GM23338 (cell line): ENCODE data around the gene CARD16. TPM values are rescaled to one million over a fixed set of nuclear protein-coding genes. Genes with fewer than 3 reads are reported as not detected.
A peak's percentile ranks its signal among the peaks of the same experiment; 100 is the strongest.

Experiments
- ATAC-seq: fragments of 200-7000 bp; cut with Tn5 transposase; 3 replicates; pipeline ENCODE4 v1.9.1; 2020
- DNase-seq: peaks from one replicate; pipeline ENCODE4 v3.0.0-alpha.2; 2015; ENCODE audit warnings: low spot score
- H2AFZ ChIP-seq: fragments of 200-600 bp; sonication (generic); 2 replicates; pipeline ENCODE4 v1.8.0; 2016; ENCODE audit warnings: antibody characterized with exemption, mild to moderate bottlenecking, moderate library complexity
- H3F3A ChIP-seq: fragments of 200-600 bp; sonication (generic); replicated peaks from 2 replicates; pipeline ENCODE4 v1.8.0; 2017; ENCODE audit warnings: antibody characterized with exemption, mixed run types, low read depth
- H3K27ac ChIP-seq: fragments of 200-600 bp; sonication (generic); 2 replicates; pipeline ENCODE4 v1.6.1; 2016; ENCODE audit warnings: low read depth
- H3K27me3 ChIP-seq: fragments of 200-600 bp; sonication (generic); 2 replicates; pipeline ENCODE4 v1.8.0; 2016; ENCODE audit warnings: mild to moderate bottlenecking, mixed run types, moderate library complexity; ENCODE audit not compliant: insufficient read depth
- H3K36me3 ChIP-seq: fragments of 200-600 bp; sonication (generic); 2 replicates; pipeline ENCODE4 v1.8.0; 2016; ENCODE audit warnings: mild to moderate bottlenecking; ENCODE audit not compliant: insufficient read depth
- H3K4me1 ChIP-seq: fragments of 200-600 bp; sonication (generic); 2 replicates; pipeline ENCODE4 v1.8.0; 2016; ENCODE audit warnings: mild to moderate bottlenecking, moderate library complexity; ENCODE audit not compliant: insufficient read depth
- H3K4me2 ChIP-seq: fragments of 200-600 bp; sonication (generic); 2 replicates; pipeline ENCODE4 v1.7.1; 2017; ENCODE audit warnings: mixed run types
- H3K4me3 ChIP-seq: fragments of 200-600 bp; sonication (generic); 2 replicates; pipeline ENCODE4 v1.6.1; 2016; ENCODE audit warnings: mixed run types
- H3K79me2 ChIP-seq: fragments of 200-600 bp; sonication (generic); replicated peaks from 2 replicates; pipeline ENCODE4 v1.8.0; 2017; ENCODE audit warnings: mild to moderate bottlenecking; ENCODE audit not compliant: insufficient read depth
- H3K9me2 ChIP-seq: fragments of 200-600 bp; sonication (generic); 2 replicates; pipeline ENCODE4 v1.8.0; 2017; ENCODE audit not compliant: insufficient read depth
- H4K20me1 ChIP-seq: fragments of 200-600 bp; sonication (generic); replicated peaks from 2 replicates; pipeline ENCODE4 v1.8.0; 2017; ENCODE audit warnings: mild to moderate bottlenecking; ENCODE audit not compliant: insufficient read depth
- H3K27ac Mint-ChIP-seq: 2 replicates; pipeline ENCODE4 v1.8.0; 2020; ENCODE audit warnings: inconsistent platforms, mild to moderate bottlenecking, moderate library complexity, mixed read lengths
- H3K27me3 Mint-ChIP-seq: 3 replicates; pipeline ENCODE4 v1.8.0; 2022; ENCODE audit warnings: low read depth, mild to moderate bottlenecking, moderate library complexity, mixed read lengths, inconsistent platforms; ENCODE audit not compliant: insufficient read depth, poor library complexity
- H3K36me3 Mint-ChIP-seq: 3 replicates; pipeline ENCODE4 v1.8.0; 2021; ENCODE audit warnings: low read depth, mild to moderate bottlenecking, inconsistent platforms, moderate library complexity, mixed read lengths
- H3K4me1 Mint-ChIP-seq: 3 replicates; pipeline ENCODE4 v1.8.0; 2020; ENCODE audit warnings: mild to moderate bottlenecking, inconsistent platforms, mixed read lengths
- H3K4me3 Mint-ChIP-seq: 3 replicates; pipeline ENCODE4 v1.8.0; 2021; ENCODE audit warnings: moderate library complexity, mild to moderate bottlenecking, inconsistent platforms, mixed read lengths
- H3K9me3 Mint-ChIP-seq: 3 replicates; pipeline ENCODE4 v1.8.0; 2020; ENCODE audit warnings: moderate library complexity, mild to moderate bottlenecking, inconsistent platforms, mixed read lengths
- CREB1 ChIP-seq: fragments of 250-450 bp; sonication (Bioruptor Pico); IDR thresholded peaks from 2 replicates; pipeline ENCODE4 v1.5.0; 2020; ENCODE audit warnings: low read depth, mild to moderate bottlenecking, moderate library complexity
- EZH2phosphoT487 ChIP-seq: fragments of 200-600 bp; sonication (generic); IDR thresholded peaks from one replicate; pipeline ENCODE4 v1.8.1; 2018; ENCODE audit warnings: antibody characterized with exemption; ENCODE audit not compliant: unreplicated experiment
- POLR2AphosphoS5 ChIP-seq: IDR thresholded peaks from 2 replicates; pipeline ENCODE4 v1.6.1; 2016; ENCODE audit warnings: antibody characterized with exemption, low read depth
- ZNF114 ChIP-seq: fragments of 250-450 bp; sonication (Bioruptor Pico); IDR thresholded peaks from 2 replicates; pipeline ENCODE4 v1.5.0; 2020; ENCODE audit warnings: mild to moderate bottlenecking, moderate library complexity
- ZNF331 ChIP-seq: fragments of 250-450 bp; sonication (Bioruptor Pico); IDR thresholded peaks from 2 replicates; pipeline ENCODE4 v1.5.0; 2020; ENCODE audit warnings: low read depth, mild to moderate bottlenecking, moderate library complexity
- polyA plus RNA-seq: library from polyadenylated mRNA; unstranded; fragments of >200 nt; fragmentation: Nextera tagmentation; extraction: Ambion mirVana; gene quantifications from 2 replicates; pipeline ENCODE4 v1.2.1, GENCODE V29; 2016
- total RNA-seq: library from RNA; depleted of rRNA; stranded (reverse); fragments of >200 nt; shearing (Covaris generic); gene quantifications from 2 replicates; pipeline ENCODE4 v1.2.3, GENCODE V29; 2014
- TF ChIP-seq, protein P1 (sequence below): IDR thresholded peaks from 2 replicates; pipeline ENCODE4 v1.6.1; 2016; ENCODE audit warnings: antibody characterized with exemption
- TF ChIP-seq, protein P2 (sequence below), 2 experiments: fragments of 200-600 bp in 1 of 2; sonication (generic) in 1 of 2; conservative IDR thresholded peaks; 2 replicates each; pipeline versions ENCODE4 v1.5.1 to v1.6.1; 2016 to 2017; ENCODE audit warnings: antibody characterized with exemption in 2 of 2, low read depth in 2 of 2, mild to moderate bottlenecking in 2 of 2, moderate library complexity in 1 of 2
- TF ChIP-seq, protein P3 (sequence below): fragments of 250-450 bp; sonication (Bioruptor Pico); IDR thresholded peaks from 2 replicates; pipeline ENCODE4 v1.5.0; 2020; ENCODE audit warnings: mild to moderate bottlenecking, moderate library complexity
- TF ChIP-seq, protein P4 (sequence below): IDR thresholded peaks from one replicate; pipeline ENCODE4 v1.6.1; 2018; ENCODE audit warnings: antibody characterized with exemption; ENCODE audit not compliant: unreplicated experiment

Gene CARD16
- total and polyA plus RNA-seq, 2 experiments from 2014 or later = not detected

DNA sequence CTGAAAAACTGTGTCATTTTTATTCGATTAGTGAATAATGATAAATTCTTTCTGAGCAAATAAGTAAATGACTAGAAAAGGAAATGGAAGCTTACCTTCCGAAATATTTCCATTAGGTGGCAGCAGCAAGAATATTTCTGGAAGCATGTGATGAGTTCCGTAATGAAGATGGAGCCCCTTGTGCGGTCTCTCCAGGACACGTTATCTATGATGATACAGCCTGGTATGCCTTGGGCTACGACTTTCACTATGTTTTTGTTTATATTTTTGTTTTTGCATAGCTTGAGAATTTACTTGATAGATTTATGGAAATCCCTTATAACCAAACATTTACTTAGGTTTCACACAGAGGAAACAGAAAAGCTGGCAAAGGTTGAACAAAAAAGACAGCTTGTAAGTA is 47.8 kb downstream of the CARD16 start:
- Histone ChIP-seq H3K36me3 (no peaks in the 10 kb centered on the region), H3K9me2 (peaks cover 7% of the 10 kb centered on the region; the same call in 1 of the 2 replicates), H3K27ac (no peak overlapping the region), H2AFZ (no peak overlapping the region), H3K79me2 (no peaks in the 10 kb centered on the region), H3K4me3 (no peak overlapping the region), H3K4me1 (no peaks in the 10 kb centered on the region), H3K4me2 (no peak overlapping the region), H3K27me3 (no peaks in the 10 kb centered on the region), H3F3A (no peaks in the 10 kb centered on the region), H4K20me1 (no peaks in the 10 kb centered on the region)
- H3K27me3 Mint-ChIP-seq = peaks cover 4% of the 10 kb centered on the region
- no peak overlapping the region for H3K4me3 Mint-ChIP-seq
- ATAC-seq = no peak
- TF ChIP-seq EZH2phosphoT487 (no peak), POLR2AphosphoS5 (no peak), ZNF331 (CRISPR knock-in tag) (no peak), ZNF114 (CRISPR knock-in tag) (no peak), CREB1 (CRISPR knock-in tag) (no peak)
- TF ChIP-seq, protein P1, sequence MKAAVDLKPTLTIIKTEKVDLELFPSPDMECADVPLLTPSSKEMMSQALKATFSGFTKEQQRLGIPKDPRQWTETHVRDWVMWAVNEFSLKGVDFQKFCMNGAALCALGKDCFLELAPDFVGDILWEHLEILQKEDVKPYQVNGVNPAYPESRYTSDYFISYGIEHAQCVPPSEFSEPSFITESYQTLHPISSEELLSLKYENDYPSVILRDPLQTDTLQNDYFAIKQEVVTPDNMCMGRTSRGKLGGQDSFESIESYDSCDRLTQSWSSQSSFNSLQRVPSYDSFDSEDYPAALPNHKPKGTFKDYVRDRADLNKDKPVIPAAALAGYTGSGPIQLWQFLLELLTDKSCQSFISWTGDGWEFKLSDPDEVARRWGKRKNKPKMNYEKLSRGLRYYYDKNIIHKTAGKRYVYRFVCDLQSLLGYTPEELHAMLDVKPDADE = no peak
- TF ChIP-seq, protein P2, sequence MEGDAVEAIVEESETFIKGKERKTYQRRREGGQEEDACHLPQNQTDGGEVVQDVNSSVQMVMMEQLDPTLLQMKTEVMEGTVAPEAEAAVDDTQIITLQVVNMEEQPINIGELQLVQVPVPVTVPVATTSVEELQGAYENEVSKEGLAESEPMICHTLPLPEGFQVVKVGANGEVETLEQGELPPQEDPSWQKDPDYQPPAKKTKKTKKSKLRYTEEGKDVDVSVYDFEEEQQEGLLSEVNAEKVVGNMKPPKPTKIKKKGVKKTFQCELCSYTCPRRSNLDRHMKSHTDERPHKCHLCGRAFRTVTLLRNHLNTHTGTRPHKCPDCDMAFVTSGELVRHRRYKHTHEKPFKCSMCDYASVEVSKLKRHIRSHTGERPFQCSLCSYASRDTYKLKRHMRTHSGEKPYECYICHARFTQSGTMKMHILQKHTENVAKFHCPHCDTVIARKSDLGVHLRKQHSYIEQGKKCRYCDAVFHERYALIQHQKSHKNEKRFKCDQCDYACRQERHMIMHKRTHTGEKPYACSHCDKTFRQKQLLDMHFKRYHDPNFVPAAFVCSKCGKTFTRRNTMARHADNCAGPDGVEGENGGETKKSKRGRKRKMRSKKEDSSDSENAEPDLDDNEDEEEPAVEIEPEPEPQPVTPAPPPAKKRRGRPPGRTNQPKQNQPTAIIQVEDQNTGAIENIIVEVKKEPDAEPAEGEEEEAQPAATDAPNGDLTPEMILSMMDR (conservative IDR thresholded peaks at IDR 0.05; ENCODE audit: low read depth in 2 of 2) = peak in 1 of 2 experiments; percentile 21; a peak in 1 of 4 replicates
- TF ChIP-seq, protein P3, sequence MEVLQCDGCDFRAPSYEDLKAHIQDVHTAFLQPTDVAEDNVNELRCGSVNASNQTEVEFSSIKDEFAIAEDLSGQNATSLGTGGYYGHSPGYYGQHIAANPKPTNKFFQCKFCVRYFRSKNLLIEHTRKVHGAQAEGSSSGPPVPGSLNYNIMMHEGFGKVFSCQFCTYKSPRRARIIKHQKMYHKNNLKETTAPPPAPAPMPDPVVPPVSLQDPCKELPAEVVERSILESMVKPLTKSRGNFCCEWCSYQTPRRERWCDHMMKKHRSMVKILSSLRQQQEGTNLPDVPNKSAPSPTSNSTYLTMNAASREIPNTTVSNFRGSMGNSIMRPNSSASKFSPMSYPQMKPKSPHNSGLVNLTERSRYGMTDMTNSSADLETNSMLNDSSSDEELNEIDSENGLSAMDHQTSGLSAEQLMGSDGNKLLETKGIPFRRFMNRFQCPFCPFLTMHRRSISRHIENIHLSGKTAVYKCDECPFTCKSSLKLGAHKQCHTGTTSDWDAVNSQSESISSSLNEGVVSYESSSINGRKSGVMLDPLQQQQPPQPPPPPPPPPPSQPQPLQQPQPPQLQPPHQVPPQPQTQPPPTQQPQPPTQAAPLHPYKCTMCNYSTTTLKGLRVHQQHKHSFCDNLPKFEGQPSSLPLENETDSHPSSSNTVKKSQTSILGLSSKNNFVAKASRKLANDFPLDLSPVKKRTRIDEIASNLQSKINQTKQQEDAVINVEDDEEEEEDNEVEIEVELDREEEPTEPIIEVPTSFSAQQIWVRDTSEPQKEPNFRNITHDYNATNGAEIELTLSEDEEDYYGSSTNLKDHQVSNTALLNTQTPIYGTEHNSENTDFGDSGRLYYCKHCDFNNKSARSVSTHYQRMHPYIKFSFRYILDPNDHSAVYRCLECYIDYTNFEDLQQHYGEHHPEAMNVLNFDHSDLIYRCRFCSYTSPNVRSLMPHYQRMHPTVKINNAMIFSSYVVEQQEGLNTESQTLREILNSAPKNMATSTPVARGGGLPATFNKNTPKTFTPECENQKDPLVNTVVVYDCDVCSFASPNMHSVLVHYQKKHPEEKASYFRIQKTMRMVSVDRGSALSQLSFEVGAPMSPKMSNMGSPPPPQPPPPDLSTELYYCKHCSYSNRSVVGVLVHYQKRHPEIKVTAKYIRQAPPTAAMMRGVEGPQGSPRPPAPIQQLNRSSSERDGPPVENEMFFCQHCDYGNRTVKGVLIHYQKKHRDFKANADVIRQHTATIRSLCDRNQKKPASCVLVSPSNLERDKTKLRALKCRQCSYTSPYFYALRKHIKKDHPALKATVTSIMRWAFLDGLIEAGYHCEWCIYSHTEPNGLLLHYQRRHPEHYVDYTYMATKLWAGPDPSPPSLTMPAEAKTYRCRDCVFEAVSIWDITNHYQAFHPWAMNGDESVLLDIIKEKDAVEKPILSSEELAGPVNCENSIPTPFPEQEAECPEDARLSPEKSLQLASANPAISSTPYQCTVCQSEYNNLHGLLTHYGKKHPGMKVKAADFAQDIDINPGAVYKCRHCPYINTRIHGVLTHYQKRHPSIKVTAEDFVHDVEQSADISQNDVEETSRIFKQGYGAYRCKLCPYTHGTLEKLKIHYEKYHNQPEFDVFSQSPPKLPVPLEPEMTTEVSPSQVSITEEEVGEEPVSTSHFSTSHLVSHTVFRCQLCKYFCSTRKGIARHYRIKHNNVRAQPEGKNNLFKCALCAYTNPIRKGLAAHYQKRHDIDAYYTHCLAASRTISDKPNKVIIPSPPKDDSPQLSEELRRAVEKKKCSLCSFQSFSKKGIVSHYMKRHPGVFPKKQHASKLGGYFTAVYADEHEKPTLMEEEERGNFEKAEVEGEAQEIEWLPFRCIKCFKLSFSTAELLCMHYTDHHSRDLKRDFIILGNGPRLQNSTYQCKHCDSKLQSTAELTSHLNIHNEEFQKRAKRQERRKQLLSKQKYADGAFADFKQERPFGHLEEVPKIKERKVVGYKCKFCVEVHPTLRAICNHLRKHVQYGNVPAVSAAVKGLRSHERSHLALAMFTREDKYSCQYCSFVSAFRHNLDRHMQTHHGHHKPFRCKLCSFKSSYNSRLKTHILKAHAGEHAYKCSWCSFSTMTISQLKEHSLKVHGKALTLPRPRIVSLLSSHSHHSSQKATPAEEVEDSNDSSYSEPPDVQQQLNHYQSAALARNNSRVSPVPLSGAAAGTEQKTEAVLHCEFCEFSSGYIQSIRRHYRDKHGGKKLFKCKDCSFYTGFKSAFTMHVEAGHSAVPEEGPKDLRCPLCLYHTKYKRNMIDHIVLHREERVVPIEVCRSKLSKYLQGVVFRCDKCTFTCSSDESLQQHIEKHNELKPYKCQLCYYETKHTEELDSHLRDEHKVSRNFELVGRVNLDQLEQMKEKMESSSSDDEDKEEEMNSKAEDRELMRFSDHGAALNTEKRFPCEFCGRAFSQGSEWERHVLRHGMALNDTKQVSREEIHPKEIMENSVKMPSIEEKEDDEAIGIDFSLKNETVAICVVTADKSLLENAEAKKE = no peak
- TF ChIP-seq, protein P4, sequence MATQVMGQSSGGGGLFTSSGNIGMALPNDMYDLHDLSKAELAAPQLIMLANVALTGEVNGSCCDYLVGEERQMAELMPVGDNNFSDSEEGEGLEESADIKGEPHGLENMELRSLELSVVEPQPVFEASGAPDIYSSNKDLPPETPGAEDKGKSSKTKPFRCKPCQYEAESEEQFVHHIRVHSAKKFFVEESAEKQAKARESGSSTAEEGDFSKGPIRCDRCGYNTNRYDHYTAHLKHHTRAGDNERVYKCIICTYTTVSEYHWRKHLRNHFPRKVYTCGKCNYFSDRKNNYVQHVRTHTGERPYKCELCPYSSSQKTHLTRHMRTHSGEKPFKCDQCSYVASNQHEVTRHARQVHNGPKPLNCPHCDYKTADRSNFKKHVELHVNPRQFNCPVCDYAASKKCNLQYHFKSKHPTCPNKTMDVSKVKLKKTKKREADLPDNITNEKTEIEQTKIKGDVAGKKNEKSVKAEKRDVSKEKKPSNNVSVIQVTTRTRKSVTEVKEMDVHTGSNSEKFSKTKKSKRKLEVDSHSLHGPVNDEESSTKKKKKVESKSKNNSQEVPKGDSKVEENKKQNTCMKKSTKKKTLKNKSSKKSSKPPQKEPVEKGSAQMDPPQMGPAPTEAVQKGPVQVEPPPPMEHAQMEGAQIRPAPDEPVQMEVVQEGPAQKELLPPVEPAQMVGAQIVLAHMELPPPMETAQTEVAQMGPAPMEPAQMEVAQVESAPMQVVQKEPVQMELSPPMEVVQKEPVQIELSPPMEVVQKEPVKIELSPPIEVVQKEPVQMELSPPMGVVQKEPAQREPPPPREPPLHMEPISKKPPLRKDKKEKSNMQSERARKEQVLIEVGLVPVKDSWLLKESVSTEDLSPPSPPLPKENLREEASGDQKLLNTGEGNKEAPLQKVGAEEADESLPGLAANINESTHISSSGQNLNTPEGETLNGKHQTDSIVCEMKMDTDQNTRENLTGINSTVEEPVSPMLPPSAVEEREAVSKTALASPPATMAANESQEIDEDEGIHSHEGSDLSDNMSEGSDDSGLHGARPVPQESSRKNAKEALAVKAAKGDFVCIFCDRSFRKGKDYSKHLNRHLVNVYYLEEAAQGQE = no peak
- H3K9me3 Mint-ChIP-seq = no peaks in the 10 kb centered on the region
- H3K4me1 Mint-ChIP-seq = no peaks in the 10 kb centered on the region
- peaks cover 5% of the 10 kb centered on the region; the same call in 1 of the 3 replicates for H3K36me3 Mint-ChIP-seq
- DNase-seq = no peak
- no peak overlapping the region for H3K27ac Mint-ChIP-seq
